GM15510 (cell line): ENCODE data around the gene FBXO8.

Source experiments
- POLR2A ChIP-seq: IDR thresholded peaks from 3 replicates; pipeline ENCODE4 v1.6.1; 2011; ENCODE audit warnings: borderline replicate concordance; ENCODE audit not compliant: insufficient read length; ENCODE audit errors: extremely low read depth

The FBXO8 gene

GRCh38 chr4:174228988-174229387 is 54.5 kb downstream of the FBXO8 start:
- TF ChIP-seq POLR2A = no peak

GRCh38 chr4:174225349-174226049 is 58.0 kb downstream of the FBXO8 start:
- no peak for TF ChIP-seq POLR2A

GRCh38 chr4:174224550-174224949 is 58.9 kb downstream of the FBXO8 start:
- no peak for TF ChIP-seq POLR2A

GRCh38 chr4:174222266-174222872 is 61.1 kb downstream of the FBXO8 start:
- TF ChIP-seq POLR2A = no peak

- TF ChIP-seq POLR2A = no peak
Measured at GRCh38 chr4:174218127-174218790, 65.2 kb downstream of the FBXO8 start.

GRCh38 chr4:174217273-174218126 is 66.0 kb downstream of the FBXO8 start:
- no peak for TF ChIP-seq POLR2A

- TF ChIP-seq POLR2A = no peak
Measured at GRCh38 chr4:174216799-174217272, 66.6 kb downstream of the FBXO8 start.

- TF ChIP-seq POLR2A = no peak
Measured at GRCh38 chr4:174215961-174216680, 67.3 kb downstream of the FBXO8 start.

- TF ChIP-seq POLR2A = no peak
Measured at GRCh38 chr4:174215057-174215456, 68.4 kb downstream of the FBXO8 start.

GRCh38 chr4:174214101-174214878 is 69.2 kb downstream of the FBXO8 start:
- no peak for TF ChIP-seq POLR2A

GRCh38 chr4:174213731-174214100 is 69.8 kb downstream of the FBXO8 start:
- TF ChIP-seq POLR2A = no peak

GRCh38 chr4:174212061-174212460 is 71.4 kb downstream of the FBXO8 start:
- no peak for TF ChIP-seq POLR2A

- no peak for TF ChIP-seq POLR2A
Measured at GRCh38 chr4:174211622-174212044, 71.8 kb downstream of the FBXO8 start.
